AG10803 (cell line): ENCODE results near the gene DIP2C.
A peak's percentile ranks its signal among the peaks of the same experiment; 100 is the strongest.

Source experiments
- DNase-seq: peaks from one replicate; pipeline ENCODE4 v3.0.0; 2010; ENCODE audit warnings: low read depth
- H3K4me3 ChIP-seq: 2 replicates; pipeline ENCODE4 v1.5.1; 2011; ENCODE audit warnings: mild to moderate bottlenecking, low read length, control low read depth
- TF ChIP-seq, protein P1 (sequence below): conservative IDR thresholded peaks from 2 replicates; pipeline ENCODE4 v1.5.1; 2011; ENCODE audit warnings: mild to moderate bottlenecking, low read length, control low read depth, inconsistent platforms

Gene DIP2C

DNA sequence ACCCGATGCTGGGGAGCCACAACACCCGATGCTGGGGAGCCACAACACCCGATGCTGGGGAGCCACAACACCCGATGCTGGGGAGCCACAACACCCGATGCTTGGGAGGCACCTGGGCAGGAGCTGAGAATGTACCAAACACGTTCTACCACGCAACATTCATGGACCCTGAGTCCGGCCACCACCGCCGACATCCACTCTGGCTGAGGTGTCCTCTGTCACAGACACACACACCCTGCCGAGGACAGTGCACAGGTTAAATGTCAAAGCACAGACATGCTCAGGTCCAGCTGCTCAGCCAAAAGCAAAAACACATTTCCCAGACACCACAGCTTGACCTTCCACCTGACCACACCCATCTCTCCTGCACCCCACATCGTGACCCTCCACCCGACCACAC is 148.4 kb downstream of the DIP2C start:
- DNase-seq: no peak
- no peak overlapping the region for H3K4me3 ChIP-seq
- TF ChIP-seq, protein P1, sequence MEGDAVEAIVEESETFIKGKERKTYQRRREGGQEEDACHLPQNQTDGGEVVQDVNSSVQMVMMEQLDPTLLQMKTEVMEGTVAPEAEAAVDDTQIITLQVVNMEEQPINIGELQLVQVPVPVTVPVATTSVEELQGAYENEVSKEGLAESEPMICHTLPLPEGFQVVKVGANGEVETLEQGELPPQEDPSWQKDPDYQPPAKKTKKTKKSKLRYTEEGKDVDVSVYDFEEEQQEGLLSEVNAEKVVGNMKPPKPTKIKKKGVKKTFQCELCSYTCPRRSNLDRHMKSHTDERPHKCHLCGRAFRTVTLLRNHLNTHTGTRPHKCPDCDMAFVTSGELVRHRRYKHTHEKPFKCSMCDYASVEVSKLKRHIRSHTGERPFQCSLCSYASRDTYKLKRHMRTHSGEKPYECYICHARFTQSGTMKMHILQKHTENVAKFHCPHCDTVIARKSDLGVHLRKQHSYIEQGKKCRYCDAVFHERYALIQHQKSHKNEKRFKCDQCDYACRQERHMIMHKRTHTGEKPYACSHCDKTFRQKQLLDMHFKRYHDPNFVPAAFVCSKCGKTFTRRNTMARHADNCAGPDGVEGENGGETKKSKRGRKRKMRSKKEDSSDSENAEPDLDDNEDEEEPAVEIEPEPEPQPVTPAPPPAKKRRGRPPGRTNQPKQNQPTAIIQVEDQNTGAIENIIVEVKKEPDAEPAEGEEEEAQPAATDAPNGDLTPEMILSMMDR: no peak

DNA sequence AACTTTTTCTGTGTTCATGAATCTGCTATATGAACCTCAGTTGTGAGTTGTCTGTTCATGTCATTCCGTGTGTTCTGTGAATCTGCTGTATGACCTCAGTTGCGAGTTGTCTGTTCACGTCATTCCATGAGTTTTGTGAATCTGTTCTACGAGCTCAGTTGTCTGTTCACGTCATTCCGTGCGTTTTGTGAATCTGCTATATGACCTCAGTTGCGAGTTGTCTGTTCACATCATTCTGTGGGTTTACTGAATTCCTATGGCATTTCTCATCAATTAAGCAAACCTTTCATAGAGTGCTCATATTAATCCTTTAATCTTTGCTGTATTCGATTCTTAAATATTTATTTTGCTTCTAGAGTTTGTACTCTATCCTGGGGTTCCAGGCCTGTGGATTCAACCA is 150.6 kb downstream of the DIP2C start:
- DNase-seq: peak; percentile 40
- H3K4me3 ChIP-seq: no peak overlapping the region
- TF ChIP-seq, protein P1: no peak

GRCh38 chr10:536935-537334 is 152.5 kb downstream of the DIP2C start:
- DNase-seq: no peak
- no peak overlapping the region for H3K4me3 ChIP-seq
- TF ChIP-seq, protein P1: no peak

DNA sequence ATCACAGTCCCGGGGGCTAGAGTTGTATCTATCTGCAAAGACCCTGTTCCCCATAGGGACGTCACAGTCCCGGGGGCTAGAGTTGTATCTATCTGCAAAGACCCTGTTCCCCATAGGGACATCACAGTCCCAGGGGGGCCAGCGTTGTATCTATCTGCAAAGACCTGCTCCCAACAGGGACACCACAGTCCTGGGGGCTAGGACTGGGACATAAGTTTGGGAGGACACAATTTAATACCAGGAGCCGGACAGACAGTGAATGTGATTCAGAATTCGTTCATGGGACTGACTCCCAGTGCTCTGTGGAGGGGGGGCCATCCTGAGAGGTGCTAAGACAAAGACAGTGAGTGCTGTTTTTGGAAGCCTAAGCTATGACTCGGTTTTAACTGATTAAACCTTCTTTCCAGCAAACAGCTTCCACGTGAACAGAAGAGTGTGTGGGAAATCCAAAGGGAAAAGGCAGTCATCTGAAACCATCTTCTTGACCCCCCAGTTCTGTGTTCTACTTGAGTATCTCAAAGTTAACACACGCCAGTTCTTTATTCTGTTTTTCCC is 153.0 kb downstream of the DIP2C start:
- no peak overlapping the region for H3K4me3 ChIP-seq
- TF ChIP-seq, protein P1: no peak
- peak; percentile 33 for DNase-seq

- TF ChIP-seq, protein P1: no peak
- H3K4me3 ChIP-seq: no peak overlapping the region
- DNase-seq: no peak
These were observed 153.5 kb downstream of the DIP2C start for GRCh38 chr10:535952-536351.

GRCh38 chr10:535051-535450 is 154.4 kb downstream of the DIP2C start:
- TF ChIP-seq, protein P1: no peak
- H3K4me3 ChIP-seq: no peak overlapping the region
- DNase-seq: no peak

GRCh38 chr10:534047-534566 is 155.4 kb downstream of the DIP2C start:
- no peak for DNase-seq
- no peak overlapping the region for H3K4me3 ChIP-seq
- TF ChIP-seq, protein P1: no peak
